ENCODE measurements around the gene CALML3.

The CALML3 gene

GRCh38 chr10:5560817-5561703, 36.3 kb downstream of the CALML3 start:
- TF ChIP-seq CTCF (conservative IDR thresholded peaks at IDR 0.05; ENCODE audit: low read depth, low read length) = no peak
- DNase-seq (ENCODE audit: low read depth) = no peak
- no peak overlapping the region for H3K4me3 ChIP-seq (ENCODE audit: low read length)

- no peak for DNase-seq (ENCODE audit: low read depth)
- no peak for TF ChIP-seq CTCF (conservative IDR thresholded peaks at IDR 0.05; ENCODE audit: low read depth, low read length)
- no peak overlapping the region for H3K4me3 ChIP-seq (ENCODE audit: low read length)
Measured at GRCh38 chr10:5561704-5562645, 37.2 kb downstream of the CALML3 start.

GRCh38 chr10:5563321-5563961, 38.7 kb downstream of the CALML3 start:
- H3K4me3 ChIP-seq (ENCODE audit: low read length) = no peak overlapping the region
- no peak for DNase-seq (ENCODE audit: low read depth)
- TF ChIP-seq CTCF (conservative IDR thresholded peaks at IDR 0.05; ENCODE audit: low read depth, low read length) = no peak

GRCh38 chr10:5563991-5564536, 39.3 kb downstream of the CALML3 start:
- DNase-seq (ENCODE audit: low read depth) = no peak
- TF ChIP-seq CTCF (conservative IDR thresholded peaks at IDR 0.05; ENCODE audit: low read depth, low read length) = no peak
- H3K4me3 ChIP-seq (ENCODE audit: low read length) = no peak overlapping the region

GRCh38 chr10:5564537-5565204, 39.9 kb downstream of the CALML3 start:
- no peak overlapping the region for H3K4me3 ChIP-seq (ENCODE audit: low read length)
- TF ChIP-seq CTCF (conservative IDR thresholded peaks at IDR 0.05; ENCODE audit: low read depth, low read length) = no peak
- no peak for DNase-seq (ENCODE audit: low read depth)

- no peak for TF ChIP-seq CTCF (conservative IDR thresholded peaks at IDR 0.05; ENCODE audit: low read depth, low read length)
- no peak for DNase-seq (ENCODE audit: low read depth)
Measured at GRCh38 chr10:5565205-5565545, 40.4 kb downstream of the CALML3 start.

More at GRCh38 chr10:5565205-5565545, 40.4 kb downstream of the CALML3 start:
- H3K4me3 ChIP-seq (ENCODE audit: low read length) = no peak overlapping the region
